Measurements from ENCODE around the gene RNF43.
A peak's percentile ranks its signal among the peaks of the same experiment; 100 is the strongest.

The RNF43 gene

GRCh38 chr17:58417300-58418092 lies at the start of gene RNF43:
RNF43 (minus strand) TSS chr17:58417534; CDS start chr17:58415577, 1,957 bp downstream.
- peak; percentile 97 for DNase-seq

- no peak for DNase-seq
Observed at GRCh38 chr17:58455491-58455890, 38.2 kb upstream of the RNF43 start.

GRCh38 chr17:58452738-58453137 lies 35.4 kb upstream of the RNF43 start:
- no peak for DNase-seq

GRCh38 chr17:58447039-58447975 lies 30.0 kb upstream of the RNF43 start:
- peak; percentile 72 for DNase-seq

- no peak for DNase-seq
Observed at GRCh38 chr17:58446086-58446485, 28.8 kb upstream of the RNF43 start.

- DNase-seq = no peak
Observed at GRCh38 chr17:58436805-58437239, 19.5 kb upstream of the RNF43 start.

- no peak for DNase-seq
Observed at GRCh38 chr17:58436245-58436644, 18.9 kb upstream of the RNF43 start.

- no peak for DNase-seq
Observed at GRCh38 chr17:58432806-58433573, 15.7 kb upstream of the RNF43 start.

GRCh38 chr17:58427807-58428206 lies 10.5 kb upstream of the RNF43 start:
- DNase-seq = no peak

- no peak for DNase-seq
Observed at GRCh38 chr17:58421711-58422110, 4.4 kb upstream of the RNF43 start.

- no peak for DNase-seq
Observed at GRCh38 chr17:58420827-58421226, 3.5 kb upstream of the RNF43 start.

- DNase-seq = no peak
Observed at GRCh38 chr17:58416937-58417299, 416 bp downstream of the RNF43 start.

GRCh38 chr17:58416396-58416795 lies 938 bp downstream of the RNF43 start:
- DNase-seq = no peak

GRCh38 chr17:58415371-58416055 lies 1.8 kb downstream of the RNF43 start:
- DNase-seq = peak; percentile 35

- peak; percentile 28 for DNase-seq
Observed at GRCh38 chr17:58414596-58414997, 2.7 kb downstream of the RNF43 start.

GRCh38 chr17:58413684-58414083 lies 3.6 kb downstream of the RNF43 start:
- DNase-seq = no peak

GRCh38 chr17:58412961-58413586 lies 4.3 kb downstream of the RNF43 start:
- DNase-seq = no peak

- DNase-seq = no peak
Observed at GRCh38 chr17:58412064-58412703, 5.2 kb downstream of the RNF43 start.

- DNase-seq = no peak
Observed at GRCh38 chr17:58411408-58411894, 5.9 kb downstream of the RNF43 start.

GRCh38 chr17:58410714-58411407 lies 6.5 kb downstream of the RNF43 start:
- no peak for DNase-seq

GRCh38 chr17:58409432-58409831 lies 7.9 kb downstream of the RNF43 start:
- no peak for DNase-seq

All from NCI-H1105 (cell line).